Esophagus squamous epithelium (tissue), 5 donors: Measurements from ENCODE around the gene BHLHE23. TPM values are rescaled to one million over a fixed set of nuclear protein-coding genes. Genes with fewer than 3 reads are reported as not detected.

Source experiments
- DNase-seq: peaks from one replicate; lab custom pipeline; 2025; lab: John Stamatoyannopoulos, UW
- H3K27ac ChIP-seq, 4 donors: fragments of 200-600 bp; sonication (generic); one replicate each; pipeline ENCODE4 v1.5.1; 2016 to 2019; ENCODE audit warnings: mild to moderate bottlenecking in 1 of 4
- H3K27me3 ChIP-seq, 4 donors: fragments of 200-600 bp; sonication (generic); 1 replicate in 3 of 4; 2 replicates in 1 of 4; pipeline versions ENCODE4 v1.5.1 to v1.6.0; 2017 to 2021; ENCODE audit warnings: antibody characterized with exemption in 1 of 4
- H3K36me3 ChIP-seq, 3 donors: fragments of 200-600 bp; sonication (generic); one replicate each; pipeline ENCODE4 v1.5.1; 2016 to 2019
- H3K4me1 ChIP-seq, 3 donors: fragments of 200-600 bp; sonication (generic); one replicate each; pipeline ENCODE4 v1.5.1; 2017 to 2019
- H3K4me3 ChIP-seq, 4 donors: fragments of 200-600 bp; sonication (generic); 1 replicate in 3 of 4; 2 replicates in 1 of 4; pipeline ENCODE4 v1.5.1; 2016 to 2019; ENCODE audit warnings: mild to moderate bottlenecking in 2 of 4, moderate library complexity in 1 of 4
- H3K9me3 ChIP-seq, 3 donors: fragments of 200-600 bp; sonication (generic); one replicate each; pipeline ENCODE4 v1.5.1; 2016 to 2019
- CTCF ChIP-seq, 6 experiments: fragments of 450-650 bp in 4 of 6; fragments of 200-600 bp in 2 of 6; sonication (generic) in 2 of 6; IDR thresholded peaks; one replicate each; pipeline ENCODE4 v1.5.1; 2016 to 2019; ENCODE audit warnings: antibody characterized with exemption in 6 of 6, mild to moderate bottlenecking in 4 of 6, moderate library complexity in 4 of 6
- POLR2A ChIP-seq, 4 donors: fragments of 450-650 bp; IDR thresholded peaks; one replicate each; pipeline ENCODE4 v1.6.1; 2017; ENCODE audit warnings: antibody characterized with exemption in 4 of 4, mild to moderate bottlenecking in 4 of 4, moderate library complexity in 3 of 4
- WGBS, 2 donors: methylation state at CpG; one replicate each; pipeline ENCODE4 v1.1.5; 2018; 5-methylcytosine and 5-hydroxymethylcytosine counted together
- intact Hi-C: fragments of 100-400 bp; cut with DNase I; formaldehyde crosslinking; loops from one replicate; pipeline ENCODE4 v1.15.0; 2022
- total RNA-seq, 4 donors: library from RNA; depleted of rRNA; stranded (reverse); fragments of >200 nt; gene quantifications; one replicate each; pipeline ENCODE4 v1.1.0, GENCODE V29; 2016
- donor health status: DM: yes; HTN: yes; CAD: no.

BHLHE23 gene
- total RNA-seq, 4 donors from 2014 or later = not detected

GRCh38 chr20:63053432-63054102, 46.8 kb upstream of the BHLHE23 start:
- TF ChIP-seq CTCF (IDR thresholded peaks at IDR 0.05) = no peak
- TF ChIP-seq POLR2A (IDR thresholded peaks at IDR 0.05) = no peak
- H3K4me1 ChIP-seq = peaks cover 0 to 7% (median 0%) of the 10 kb centered on the region in 3 donors
- no peaks in the 10 kb centered on the region for H3K36me3 ChIP-seq
- 67 to 71% methylated on average over 12 to 13 of the region's 21 CpGs for WGBS, 2 donors
- no peak overlapping the region for H3K27ac ChIP-seq
- H3K4me3 ChIP-seq = no peak overlapping the region
- DNase-seq = no peak
- intact Hi-C loops = no loop called here
- H3K27me3 ChIP-seq = peaks cover 0 to 82% (median 0%) of the 10 kb centered on the region in 4 donors
- H3K9me3 ChIP-seq = no peaks in the 10 kb centered on the region

- Histone ChIP-seq H3K9me3 (no peaks in the 10 kb centered on the region), H3K4me3 (no peak overlapping the region), H3K36me3 (no peaks in the 10 kb centered on the region), H3K27me3 (peaks cover 0 to 81% (median 0%) of the 10 kb centered on the region in 4 donors), H3K4me1 (peaks cover 0 to 7% (median 0%) of the 10 kb centered on the region in 3 donors), H3K27ac (no peak overlapping the region)
- intact Hi-C loops = no loop called here
- TF ChIP-seq CTCF (IDR thresholded peaks at IDR 0.05) = no peak
- no peak for TF ChIP-seq POLR2A (IDR thresholded peaks at IDR 0.05)
- DNase-seq = no peak
- 24 to 32% methylated on average over 7 to 12 of the region's 20 CpGs for WGBS, 2 donors
Observed at GRCh38 chr20:63052571-63053431, 46.0 kb upstream of the BHLHE23 start.

GRCh38 chr20:63051911-63052310, 45.1 kb upstream of the BHLHE23 start:
- intact Hi-C loops = no loop called here
- TF ChIP-seq POLR2A (IDR thresholded peaks at IDR 0.05) (no peak), CTCF (IDR thresholded peaks at IDR 0.05) (no peak)
- H3K9me3 ChIP-seq = no peaks in the 10 kb centered on the region
- H3K27me3 ChIP-seq = peaks cover 0 to 73% (median 0%) of the 10 kb centered on the region in 4 donors
- peaks cover 0 to 7% (median 0%) of the 10 kb centered on the region in 3 donors for H3K4me1 ChIP-seq
- 35 to 50% methylated on average over 2 of the region's 11 CpGs for WGBS, 2 donors
- DNase-seq = no peak
- no peak overlapping the region for H3K27ac ChIP-seq
- no peaks in the 10 kb centered on the region for H3K36me3 ChIP-seq
- no peak overlapping the region for H3K4me3 ChIP-seq

- Histone ChIP-seq H3K4me1 (peaks cover 0 to 3% (median 0%) of the 10 kb centered on the region in 3 donors), H3K27me3 (peaks cover 0 to 68% (median 0%) of the 10 kb centered on the region in 4 donors), H3K9me3 (no peaks in the 10 kb centered on the region), H3K27ac (no peak overlapping the region), H3K36me3 (no peaks in the 10 kb centered on the region), H3K4me3 (no peak overlapping the region)
- TF ChIP-seq CTCF (IDR thresholded peaks at IDR 0.05) (no peak), POLR2A (IDR thresholded peaks at IDR 0.05) (no peak)
- 81 to 87% methylated on average over 5 to 10 of the region's 13 CpGs for WGBS, 2 donors
- no peak for DNase-seq
- intact Hi-C loops = no loop called here
Observed at GRCh38 chr20:63051186-63051860, 44.6 kb upstream of the BHLHE23 start.
